ENCODE data around the gene TBKBP1. TPM values are rescaled to one million over a fixed set of nuclear protein-coding genes. Genes with fewer than 3 reads are reported as not detected.
"Not testable (repeated sequence)": the region's sequence is repeated elsewhere in the genome, so short reads cannot be mapped to it uniquely, and the experiment has no call there.

TBKBP1 gene
- total and polyA plus RNA-seq, 12 donors, result 8.4 to 27.9 (median 12.6) TPM

- intact Hi-C loops (cut with DNase I), result loop anchor here in 2 of 10 donors (10.0 kb wide), 2 partner anchors 57 to 117 kb away; partner anchors contain the start of gene TBX21 (in 1 of the 2)
- Histone ChIP-seq H3K27me3 (no peaks in the 10 kb centered on the region), H3K36me3 (peaks cover 0 to 100% (median 95%) of the 10 kb centered on the region in 9 donors), H3K4me3 (no peak overlapping the region), H3K27ac (no peak overlapping the region), H3K4me1 (peaks cover 0 to 19% (median 11%) of the 10 kb centered on the region in 9 donors), H3K9me3 (no peaks in the 10 kb centered on the region)
- no peak for TF ChIP-seq CTCF (IDR thresholded peaks at IDR 0.05)
- DNase-seq (no peak), ATAC-seq (no peak)
- WGBS, 2 donors, result 80 to 90% methylated on average over 7 of the region's 7 CpGs
These were observed 15.8 kb upstream of the TBKBP1 start for GRCh38 chr17:47678196-47678595.

- Histone ChIP-seq H3K36me3 (peaks cover 0 to 100% (median 69%) of the 10 kb centered on the region in 9 donors), H3K4me1 (peaks cover 0 to 19% (median 3%) of the 10 kb centered on the region in 9 donors), H3K27ac (no peak overlapping the region), H3K4me3 (no peak overlapping the region), H3K9me3 (no peaks in the 10 kb centered on the region), H3K27me3 (no peaks in the 10 kb centered on the region)
- no peak for DNase-seq
- ATAC-seq, result no peak
- WGBS, 2 donors, result 92 to 94% methylated on average over 2 of the region's 2 CpGs
- intact Hi-C loops (cut with DNase I), result no loop called here
- no peak for TF ChIP-seq CTCF (IDR thresholded peaks at IDR 0.05)
These were observed 11.8 kb upstream of the TBKBP1 start for GRCh38 chr17:47682138-47682537.

GRCh38 chr17:47682727-47683126, 11.2 kb upstream of the TBKBP1 start:
- WGBS, 2 donors, result 77 to 83% methylated on average over 4 of the region's 4 CpGs
- DNase-seq; intact Hi-C loops (cut with DNase I); H3K27ac ChIP-seq; H3K27me3 ChIP-seq; H3K9me3 ChIP-seq; H3K4me3 ChIP-seq; ATAC-seq: not testable (repeated sequence)
- H3K36me3 ChIP-seq, result peaks cover 0 to 95% (median 63%) of the 10 kb centered on the region in 9 donors
- peaks cover 0 to 25% (median 3%) of the 10 kb centered on the region in 9 donors for H3K4me1 ChIP-seq

- Histone ChIP-seq H3K36me3 (peaks cover 0 to 82% (median 50%) of the 10 kb centered on the region in 9 donors), H3K27ac (no peak overlapping the region), H3K4me3 (no peak overlapping the region), H3K4me1 (peaks cover 0 to 27% (median 3%) of the 10 kb centered on the region in 9 donors), H3K27me3 (no peaks in the 10 kb centered on the region), H3K9me3 (no peaks in the 10 kb centered on the region)
- no peak for TF ChIP-seq CTCF (IDR thresholded peaks at IDR 0.05)
- intact Hi-C loops (cut with DNase I), result no loop called here
- ATAC-seq (no peak), DNase-seq (no peak)
- 89 to 90% methylated on average over 4 of the region's 4 CpGs for WGBS, 2 donors
These were observed 9.9 kb upstream of the TBKBP1 start for GRCh38 chr17:47684025-47684424.

- intact Hi-C loops (cut with DNase I), result no loop called here
- ATAC-seq, result no peak
- Histone ChIP-seq H3K9me3 (no peaks in the 10 kb centered on the region), H3K4me3 (no peak overlapping the region), H3K27ac (no peak overlapping the region), H3K36me3 (peaks cover 0 to 76% (median 44%) of the 10 kb centered on the region in 9 donors), H3K27me3 (no peaks in the 10 kb centered on the region), H3K4me1 (peaks cover 0 to 27% (median 3%) of the 10 kb centered on the region in 9 donors)
- TF ChIP-seq CTCF (IDR thresholded peaks at IDR 0.05), result no peak
- WGBS, 2 donors, result 85 to 86% methylated on average over 4 of the region's 4 CpGs
- no peak for DNase-seq
These were observed 9.3 kb upstream of the TBKBP1 start for GRCh38 chr17:47684535-47685193.
